ENCODE measurements around the gene RASA2.
"Not testable (repeated sequence)": the region's sequence is repeated elsewhere in the genome, so short reads cannot be mapped to it uniquely, and the experiment has no call there.

Gene RASA2

DNA sequence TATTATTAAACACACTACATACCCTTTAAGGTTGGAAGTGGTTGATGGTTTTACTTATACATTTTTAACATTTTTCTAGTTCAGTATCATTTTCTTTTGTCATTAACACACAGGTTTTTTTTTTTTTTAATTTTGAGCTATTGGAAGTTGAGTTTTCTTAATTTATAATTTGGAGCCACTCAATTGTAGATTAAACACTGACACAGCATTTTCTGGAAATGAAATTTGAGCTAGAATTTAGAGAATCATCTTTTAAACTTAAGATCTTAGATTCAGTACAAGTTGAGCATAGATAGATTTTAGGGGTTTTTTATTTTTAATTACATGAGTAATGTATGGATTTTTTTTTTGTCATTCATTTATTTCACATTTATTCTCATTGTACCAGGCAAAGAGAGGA is 35.0 kb downstream of the RASA2 start:
- H3K4me1 ChIP-seq (ENCODE audit: control insufficient read depth, insufficient read depth, low read length) = peaks cover 4% of the 10 kb centered on the region
- H3K9me3 ChIP-seq (ENCODE audit: control insufficient read depth, insufficient read depth, low read depth, low read length) = no peaks in the 10 kb centered on the region
- H3K27ac ChIP-seq (ENCODE audit: low read depth, low read length) = no peak overlapping the region
- no peak overlapping the region for H3K4me3 ChIP-seq (ENCODE audit: low read depth, low read length)
- no peaks in the 10 kb centered on the region for H3K27me3 ChIP-seq (ENCODE audit: control insufficient read depth, insufficient read depth, low read length)
- peaks cover 21% of the 10 kb centered on the region for H3K36me3 ChIP-seq (ENCODE audit: control insufficient read depth, insufficient read depth, low read length)
- H3K9ac ChIP-seq (ENCODE audit: low read length) = no peak overlapping the region

DNA sequence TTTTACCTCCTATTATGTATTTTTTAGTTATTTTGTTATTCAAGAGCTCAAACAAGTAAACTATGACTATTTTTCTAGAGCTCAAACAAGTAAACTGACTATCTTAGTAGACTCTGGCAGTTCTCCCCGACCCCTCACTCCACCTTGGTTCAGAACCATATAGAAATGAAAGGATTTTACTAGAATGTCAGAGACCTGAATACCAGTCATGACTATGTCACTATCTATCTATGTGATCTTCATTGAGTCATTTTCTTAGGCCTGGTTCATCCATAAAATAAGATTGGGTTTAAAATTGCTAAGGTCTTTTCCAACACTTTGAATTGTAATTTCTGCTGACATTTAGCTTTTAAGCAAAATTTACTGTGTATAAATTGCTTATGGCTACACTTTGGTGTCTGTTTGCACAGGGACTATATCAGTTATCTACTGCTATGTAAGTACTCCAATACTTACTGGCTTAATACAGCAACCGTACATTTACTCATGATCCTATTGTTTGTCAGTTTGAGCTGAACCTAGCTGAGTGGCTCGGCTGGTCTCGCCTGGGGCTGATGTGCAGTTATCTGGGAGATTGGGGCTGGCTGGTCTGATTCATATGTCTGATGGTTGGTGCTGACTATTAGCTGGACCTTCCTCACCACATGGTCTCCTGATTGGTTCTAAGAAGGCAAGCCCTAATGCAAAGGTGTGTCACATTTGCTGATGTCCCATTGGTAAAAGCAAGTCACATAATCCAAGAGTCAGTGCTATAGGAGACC is 37.0 kb downstream of the RASA2 start:
- H3K27me3 ChIP-seq (ENCODE audit: control insufficient read depth, insufficient read depth, low read length) = no peaks in the 10 kb centered on the region
- no peaks in the 10 kb centered on the region for H3K9me3 ChIP-seq (ENCODE audit: control insufficient read depth, insufficient read depth, low read depth, low read length)
- no peak overlapping the region for H3K4me3 ChIP-seq (ENCODE audit: low read depth, low read length)
- H3K36me3 ChIP-seq (ENCODE audit: control insufficient read depth, insufficient read depth, low read length) = peaks cover 14% of the 10 kb centered on the region
- peaks cover 7% of the 10 kb centered on the region for H3K4me1 ChIP-seq (ENCODE audit: control insufficient read depth, insufficient read depth, low read length)
- no peak overlapping the region for H3K27ac ChIP-seq (ENCODE audit: low read depth, low read length)
- no peak overlapping the region for H3K9ac ChIP-seq (ENCODE audit: low read length)

DNA sequence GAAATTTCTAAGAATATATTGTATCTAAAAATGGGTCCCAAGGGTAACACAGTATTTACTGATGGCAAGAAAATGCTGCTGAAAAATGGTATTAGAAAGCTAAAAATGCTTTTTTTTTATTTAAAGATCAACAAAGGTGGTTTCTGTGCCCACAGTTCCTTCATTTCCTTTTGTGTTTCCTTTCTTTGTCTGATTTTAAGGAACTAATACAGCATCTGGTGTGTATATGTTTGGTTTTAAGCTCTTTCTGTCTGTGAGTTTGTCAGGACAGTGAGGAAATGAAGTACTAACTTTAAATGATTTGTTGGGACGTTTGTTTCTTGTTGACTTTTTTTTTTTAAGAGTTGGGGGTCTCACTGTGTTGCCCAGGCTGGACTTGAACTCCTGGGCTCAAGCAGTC is 38.2 kb downstream of the RASA2 start:
- Histone ChIP-seq H3K9me3 (ENCODE audit: control insufficient read depth, insufficient read depth, low read depth, low read length) (no peaks in the 10 kb centered on the region), H3K9ac (ENCODE audit: low read length) (no peak overlapping the region), H3K27ac (ENCODE audit: low read depth, low read length) (no peak overlapping the region), H3K36me3 (ENCODE audit: control insufficient read depth, insufficient read depth, low read length) (peaks cover 11% of the 10 kb centered on the region), H3K4me1 (ENCODE audit: control insufficient read depth, insufficient read depth, low read length) (peaks cover 7% of the 10 kb centered on the region), H3K4me3 (ENCODE audit: low read depth, low read length) (no peak overlapping the region), H3K27me3 (ENCODE audit: control insufficient read depth, insufficient read depth, low read length) (no peaks in the 10 kb centered on the region)

GRCh38 chr3:141525814-141526213 is 39.0 kb downstream of the RASA2 start:
- Histone ChIP-seq H3K27me3 (ENCODE audit: control insufficient read depth, insufficient read depth, low read length) (no peaks in the 10 kb centered on the region), H3K4me1 (ENCODE audit: control insufficient read depth, insufficient read depth, low read length) (peaks cover 7% of the 10 kb centered on the region), H3K27ac (ENCODE audit: low read depth, low read length) (no peak overlapping the region), H3K36me3 (ENCODE audit: control insufficient read depth, insufficient read depth, low read length) (peaks cover 8% of the 10 kb centered on the region), H3K9me3 (ENCODE audit: control insufficient read depth, insufficient read depth, low read depth, low read length) (no peaks in the 10 kb centered on the region), H3K9ac (ENCODE audit: low read length) (no peak overlapping the region), H3K4me3 (ENCODE audit: low read depth, low read length) (no peak overlapping the region)

DNA sequence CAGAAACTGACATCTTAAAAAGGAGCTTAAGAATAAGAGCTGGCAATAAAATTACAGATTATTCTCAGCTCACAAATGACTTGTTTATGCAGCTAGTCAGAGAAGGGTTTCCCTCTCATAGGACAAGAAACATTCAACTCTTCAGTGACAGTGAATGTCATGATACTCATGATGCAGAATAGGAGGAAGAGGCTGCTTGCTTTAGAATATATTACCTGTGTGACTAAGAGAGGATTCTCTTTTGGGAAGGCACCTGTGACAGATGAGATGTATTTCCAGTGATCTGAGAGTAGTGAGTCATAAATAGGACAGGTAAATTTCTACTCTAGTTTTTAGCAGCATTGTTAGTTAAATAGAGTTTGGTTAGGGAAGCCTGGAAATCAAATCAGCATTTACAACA is 39.9 kb downstream of the RASA2 start:
- Histone ChIP-seq H3K27me3 (ENCODE audit: control insufficient read depth, insufficient read depth, low read length) (no peaks in the 10 kb centered on the region), H3K27ac (ENCODE audit: low read depth, low read length) (no peak overlapping the region), H3K9me3 (ENCODE audit: control insufficient read depth, insufficient read depth, low read depth, low read length) (no peaks in the 10 kb centered on the region), H3K9ac (ENCODE audit: low read length) (no peak overlapping the region), H3K4me3 (ENCODE audit: low read depth, low read length) (no peak overlapping the region), H3K4me1 (ENCODE audit: control insufficient read depth, insufficient read depth, low read length) (peaks cover 7% of the 10 kb centered on the region), H3K36me3 (ENCODE audit: control insufficient read depth, insufficient read depth, low read length) (peaks cover 8% of the 10 kb centered on the region)

DNA sequence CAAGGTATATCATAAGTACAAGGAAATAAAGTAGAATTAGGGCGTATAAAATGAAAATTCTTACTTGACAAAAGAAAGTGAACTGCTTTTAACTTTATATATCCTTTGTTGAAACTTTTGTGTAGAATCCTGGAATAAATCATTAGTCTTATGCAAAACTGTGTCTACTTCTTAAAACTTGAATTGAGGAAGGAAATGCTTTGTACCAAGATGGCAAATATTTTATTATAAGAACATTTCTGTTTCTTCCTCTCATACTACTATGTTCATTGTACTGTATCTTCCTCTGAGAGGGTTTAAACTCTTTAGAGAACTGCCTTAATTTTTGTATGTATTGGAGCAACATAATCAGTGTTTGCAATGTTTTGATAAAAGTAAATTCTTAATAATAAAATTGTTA is 42.0 kb downstream of the RASA2 start:
- Histone ChIP-seq H3K36me3 (ENCODE audit: control insufficient read depth, insufficient read depth, low read length) (no peaks in the 10 kb centered on the region), H3K9me3 (ENCODE audit: control insufficient read depth, insufficient read depth, low read depth, low read length) (no peaks in the 10 kb centered on the region), H3K4me3 (ENCODE audit: low read depth, low read length) (no peak overlapping the region), H3K27me3 (ENCODE audit: control insufficient read depth, insufficient read depth, low read length) (no peaks in the 10 kb centered on the region), H3K4me1 (ENCODE audit: control insufficient read depth, insufficient read depth, low read length) (peaks cover 7% of the 10 kb centered on the region), H3K9ac (ENCODE audit: low read length) (no peak overlapping the region), H3K27ac (ENCODE audit: low read depth, low read length) (no peak overlapping the region)

- H3K9me3 ChIP-seq (ENCODE audit: control insufficient read depth, insufficient read depth, low read depth, low read length) = no peaks in the 10 kb centered on the region
- no peaks in the 10 kb centered on the region for H3K27me3 ChIP-seq (ENCODE audit: control insufficient read depth, insufficient read depth, low read length)
- H3K9ac ChIP-seq (ENCODE audit: low read length) = no peak overlapping the region
- H3K36me3 ChIP-seq (ENCODE audit: control insufficient read depth, insufficient read depth, low read length) = no peaks in the 10 kb centered on the region
- H3K4me1 ChIP-seq (ENCODE audit: control insufficient read depth, insufficient read depth, low read length) = peaks cover 7% of the 10 kb centered on the region
- H3K27ac ChIP-seq (ENCODE audit: low read depth, low read length) = no peak overlapping the region
- no peak overlapping the region for H3K4me3 ChIP-seq (ENCODE audit: low read depth, low read length)
Observed at GRCh38 chr3:141529256-141529655, 42.4 kb downstream of the RASA2 start.

DNA sequence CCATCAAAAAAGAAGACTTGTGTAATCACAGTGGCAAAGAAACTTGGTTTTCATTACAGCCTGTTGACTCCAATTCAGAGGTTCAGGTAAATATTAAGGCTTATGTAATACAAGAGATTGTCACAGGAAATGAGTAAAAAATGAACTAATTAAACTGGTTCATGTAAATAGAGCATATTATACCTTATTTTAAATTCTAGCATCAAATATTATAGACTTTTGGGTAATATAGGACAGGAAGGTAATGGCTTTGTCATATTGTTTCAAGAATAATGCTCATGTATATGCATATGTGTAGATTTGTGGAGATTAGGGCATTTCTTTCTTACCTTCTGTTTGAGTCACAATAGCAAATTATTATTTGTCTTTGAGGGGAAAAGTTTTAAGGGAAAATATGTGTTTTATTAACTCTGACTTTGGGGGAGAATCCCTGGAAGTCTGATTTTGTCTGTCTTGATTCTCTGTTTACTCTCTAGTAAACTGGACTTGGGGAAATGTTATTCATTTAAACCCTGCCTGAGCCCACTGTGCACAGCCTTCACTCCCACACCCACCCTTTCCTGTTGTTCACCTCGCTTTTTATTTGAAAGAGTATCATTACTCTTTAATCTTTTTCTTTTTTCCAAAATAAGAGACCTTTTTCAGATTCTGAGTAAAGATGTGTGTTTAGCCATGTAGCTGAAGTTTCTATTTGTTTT is 43.0 kb downstream of the RASA2 start:
- Histone ChIP-seq H3K36me3 (ENCODE audit: control insufficient read depth, insufficient read depth, low read length) (0 out of 2 replicates have a peak, but pooled peaks cover 2% of the 10 kb centered on the region), H3K4me1 (ENCODE audit: control insufficient read depth, insufficient read depth, low read length) (peaks cover 7% of the 10 kb centered on the region), H3K4me3 (ENCODE audit: low read depth, low read length) (no peak overlapping the region), H3K9me3 (ENCODE audit: control insufficient read depth, insufficient read depth, low read depth, low read length) (no peaks in the 10 kb centered on the region), H3K27ac (ENCODE audit: low read depth, low read length) (no peak overlapping the region), H3K27me3 (ENCODE audit: control insufficient read depth, insufficient read depth, low read length) (no peaks in the 10 kb centered on the region), H3K9ac (ENCODE audit: low read length) (no peak overlapping the region)

- Histone ChIP-seq H3K27ac (ENCODE audit: low read depth, low read length) (no peak overlapping the region), H3K4me1 (ENCODE audit: control insufficient read depth, insufficient read depth, low read length) (peaks cover 7% of the 10 kb centered on the region), H3K27me3 (ENCODE audit: control insufficient read depth, insufficient read depth, low read length) (no peaks in the 10 kb centered on the region), H3K36me3 (ENCODE audit: control insufficient read depth, insufficient read depth, low read length) (peaks cover 5% of the 10 kb centered on the region), H3K4me3 (ENCODE audit: low read depth, low read length) (no peak overlapping the region), H3K9ac (ENCODE audit: low read length) (no peak overlapping the region), H3K9me3 (ENCODE audit: control insufficient read depth, insufficient read depth, low read depth, low read length) (no peaks in the 10 kb centered on the region)
Observed at GRCh38 chr3:141530415-141530768, 43.6 kb downstream of the RASA2 start.

- no peaks in the 10 kb centered on the region for H3K27me3 ChIP-seq (ENCODE audit: control insufficient read depth, insufficient read depth, low read length)
- H3K4me1 ChIP-seq (ENCODE audit: control insufficient read depth, insufficient read depth, low read length) = no peaks in the 10 kb centered on the region
- H3K27ac ChIP-seq (ENCODE audit: low read depth, low read length) = no peak overlapping the region
- peaks cover 10% of the 10 kb centered on the region for H3K36me3 ChIP-seq (ENCODE audit: control insufficient read depth, insufficient read depth, low read length)
- H3K9ac ChIP-seq (ENCODE audit: low read length) = no peak overlapping the region
- no peak overlapping the region for H3K4me3 ChIP-seq (ENCODE audit: low read depth, low read length)
- H3K9me3 ChIP-seq (ENCODE audit: control insufficient read depth, insufficient read depth, low read depth, low read length) = no peaks in the 10 kb centered on the region
Observed at GRCh38 chr3:141532609-141533008, 45.8 kb downstream of the RASA2 start.

GRCh38 chr3:141536017-141536416 is 49.2 kb downstream of the RASA2 start:
- H3K4me3 ChIP-seq (ENCODE audit: low read depth, low read length); H3K27me3 ChIP-seq (ENCODE audit: control insufficient read depth, insufficient read depth, low read length); H3K9me3 ChIP-seq (ENCODE audit: control insufficient read depth, insufficient read depth, low read depth, low read length); H3K9ac ChIP-seq (ENCODE audit: low read length); H3K27ac ChIP-seq (ENCODE audit: low read depth, low read length); H3K4me1 ChIP-seq (ENCODE audit: control insufficient read depth, insufficient read depth, low read length): not testable (repeated sequence)
- H3K36me3 ChIP-seq (ENCODE audit: control insufficient read depth, insufficient read depth, low read length) = peaks cover 10% of the 10 kb centered on the region
